NCI-H1092 (cell line): ENCODE results near the gene SIRT6.
A peak's percentile ranks its signal among the peaks of the same experiment; 100 is the strongest.
"Not testable (repeated sequence)": the region's sequence is repeated elsewhere in the genome, so short reads cannot be mapped to it uniquely, and the experiment has no call there.

ENCODE experiments used
- DNase-seq: peaks from one replicate; lab custom pipeline; 2025; lab: John Stamatoyannopoulos, UW

SIRT6 gene

GRCh38 chr19:4174213-4174894 is 8.0 kb downstream of the SIRT6 start:
- DNase-seq = no peak

- DNase-seq = no peak
These were observed 8.7 kb downstream of the SIRT6 start for GRCh38 chr19:4173479-4174212.

GRCh38 chr19:4172861-4173473 is 9.4 kb downstream of the SIRT6 start:
- no peak for DNase-seq

GRCh38 chr19:4171676-4172075 is 10.7 kb downstream of the SIRT6 start:
- DNase-seq = no peak

GRCh38 chr19:4164262-4164661 is 18.1 kb downstream of the SIRT6 start:
- no peak for DNase-seq

GRCh38 chr19:4161415-4162077 is 20.8 kb downstream of the SIRT6 start:
- DNase-seq = no peak

GRCh38 chr19:4157971-4158370 is 24.4 kb downstream of the SIRT6 start:
- not testable (repeated sequence) for DNase-seq

GRCh38 chr19:4157164-4157563 is 25.2 kb downstream of the SIRT6 start:
- DNase-seq = no peak

GRCh38 chr19:4154571-4155312 is 27.6 kb downstream of the SIRT6 start:
- no peak for DNase-seq

GRCh38 chr19:4152241-4152998 is 29.9 kb downstream of the SIRT6 start:
- DNase-seq = no peak

- DNase-seq = no peak
These were observed 30.7 kb downstream of the SIRT6 start for GRCh38 chr19:4151623-4152022.

- DNase-seq = no peak
These were observed 32.7 kb downstream of the SIRT6 start for GRCh38 chr19:4149518-4150288.

- DNase-seq = no peak
These were observed 37.6 kb downstream of the SIRT6 start for GRCh38 chr19:4144666-4145249.

GRCh38 chr19:4142916-4143315 is 39.4 kb downstream of the SIRT6 start:
- DNase-seq = not testable (repeated sequence)

GRCh38 chr19:4140237-4140711 is 42.1 kb downstream of the SIRT6 start:
- peak; percentile 42 for DNase-seq

GRCh38 chr19:4139614-4140236 is 42.6 kb downstream of the SIRT6 start:
- peak; percentile 11 for DNase-seq

GRCh38 chr19:4138445-4138844 is 43.9 kb downstream of the SIRT6 start:
- DNase-seq = no peak

GRCh38 chr19:4136680-4137088 is 45.7 kb downstream of the SIRT6 start:
- no peak for DNase-seq

GRCh38 chr19:4135386-4135785 is 47.0 kb downstream of the SIRT6 start:
- DNase-seq = not testable (repeated sequence)
